Colonic mucosa (tissue), 4 donors: ENCODE results near the gene SARDH. TPM values are rescaled to one million over a fixed set of nuclear protein-coding genes. Genes with fewer than 3 reads are reported as not detected.

Experiments
- DNase-seq: peaks from one replicate; pipeline ENCODE4 v3.0.0-alpha.2; 2020
- H3K27ac ChIP-seq: fragments of 200-600 bp; one replicate; pipeline ENCODE4 v1.8.0; 2021
- H3K27me3 ChIP-seq: fragments of 200-600 bp; one replicate; pipeline ENCODE4 v1.8.0; 2021
- H3K36me3 ChIP-seq: fragments of 200-600 bp; one replicate; pipeline ENCODE4 v1.8.0; 2021
- H3K4me1 ChIP-seq: fragments of 200-600 bp; one replicate; pipeline ENCODE4 v1.8.0; 2021; ENCODE audit warnings: mild to moderate bottlenecking
- H3K4me3 ChIP-seq: fragments of 200-600 bp; one replicate; pipeline ENCODE4 v1.8.0; 2021
- H3K9ac ChIP-seq, 2 donors: one replicate each; pipeline ENCODE4 v1.7.0; 2013; ENCODE audit warnings: control low read depth in 2 of 2, low read depth in 2 of 2, low read length in 2 of 2
- H3K9me3 ChIP-seq: fragments of 200-600 bp; one replicate; pipeline ENCODE4 v1.8.0; 2021
- CTCF ChIP-seq: fragments of 200-600 bp; IDR thresholded peaks from one replicate; pipeline ENCODE4 v1.8.0; 2022; ENCODE audit warnings: antibody characterized with exemption, mild to moderate bottlenecking
- intact Hi-C: fragments of 100-400 bp; cut with DNase I; formaldehyde crosslinking; loops from one replicate; pipeline ENCODE4 v1.14.1; 2022
- total RNA-seq, 2 donors: library from RNA; stranded (reverse); fragmentation: NEBNext Ultra II Directional in 1 of 2; extraction: Animal tissue kit (Norgen Biotek cat#: 25700) in 1 of 2; gene quantifications; one replicate each; pipeline ENCODE4 v1.2.1, GENCODE V29; 2021
- donor health status: healthy.
- donor health status: DM: no; HTN: no; CAD: no.
- donor health status: DM: no; HTN: no; CAD: no.

Gene SARDH
- total RNA-seq, 2 donors from 2014 or later: 0.66 to 1.3 TPM

DNA sequence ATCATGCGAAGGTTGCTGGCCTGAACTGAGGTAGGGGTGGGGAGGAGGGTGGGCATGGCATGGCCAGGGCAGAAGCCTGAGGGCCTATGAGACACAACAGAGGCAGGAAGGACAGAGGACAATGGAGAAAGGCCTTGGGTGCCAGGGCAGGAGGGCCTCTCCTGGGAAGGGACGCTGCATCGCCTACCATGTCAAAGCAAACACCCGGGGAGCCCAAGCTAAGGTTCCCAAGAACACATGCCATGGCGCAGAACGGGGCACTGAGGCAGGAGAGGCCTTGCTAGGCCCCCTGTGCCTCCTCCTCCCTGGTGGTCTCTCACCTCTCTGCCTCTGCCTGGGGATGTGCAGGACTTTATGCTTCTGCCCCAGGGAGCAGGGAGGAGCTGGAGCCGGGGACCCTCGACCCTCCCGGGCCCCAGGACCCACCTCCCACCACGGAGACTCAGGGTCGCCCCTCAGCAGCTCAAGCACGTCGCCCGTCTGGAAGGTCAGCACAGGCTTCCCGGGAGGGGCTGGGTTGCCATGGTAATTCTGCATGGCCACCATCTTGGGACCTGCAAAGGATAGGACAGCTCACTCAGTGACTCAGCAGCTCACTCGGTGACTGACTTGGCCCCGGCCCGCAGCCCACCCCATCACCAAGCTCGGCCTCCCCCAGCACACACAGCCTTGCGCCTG lies 40.3 kb upstream of the SARDH start:
- Histone ChIP-seq H3K4me3 (no peak overlapping the region), H3K36me3 (no peaks in the 10 kb centered on the region), H3K9me3 (no peaks in the 10 kb centered on the region), H3K27ac (no peak overlapping the region), H3K27me3 (no peaks in the 10 kb centered on the region), H3K9ac (no peak overlapping the region), H3K4me1 (no peaks in the 10 kb centered on the region)
- intact Hi-C loops: loop anchor here (5.0 kb wide), 1 partner anchor 334 kb away; no protein-coding TSS in a partner anchor
- no peak for DNase-seq
- no peak for TF ChIP-seq CTCF

DNA sequence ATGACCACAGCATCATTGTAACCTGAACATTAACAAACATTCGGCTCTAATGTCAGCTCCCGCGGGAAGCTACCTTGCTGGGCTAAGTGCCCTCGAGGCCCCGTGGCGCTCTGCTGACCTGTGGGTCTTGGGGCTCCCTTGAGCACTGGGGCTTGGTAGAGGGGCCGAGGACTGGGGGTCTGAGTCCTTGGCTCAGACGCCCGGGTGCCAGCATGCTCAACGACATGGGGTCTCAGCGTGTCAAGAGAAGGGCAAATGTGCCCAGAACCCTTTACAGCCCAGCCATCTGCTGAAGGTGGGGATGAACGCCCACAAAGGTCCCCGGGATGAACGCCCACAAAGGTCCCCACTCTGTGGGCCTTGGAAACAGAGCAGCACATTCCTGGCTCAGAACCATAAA lies 39.7 kb upstream of the SARDH start:
- Histone ChIP-seq H3K4me1 (no peaks in the 10 kb centered on the region), H3K9ac (no peak overlapping the region), H3K9me3 (no peaks in the 10 kb centered on the region), H3K27ac (no peak overlapping the region), H3K27me3 (no peaks in the 10 kb centered on the region), H3K36me3 (no peaks in the 10 kb centered on the region), H3K4me3 (no peak overlapping the region)
- DNase-seq: no peak
- TF ChIP-seq CTCF: no peak
- intact Hi-C loops: loop anchor here (5.0 kb wide), 1 partner anchor 334 kb away; no protein-coding TSS in a partner anchor

DNA sequence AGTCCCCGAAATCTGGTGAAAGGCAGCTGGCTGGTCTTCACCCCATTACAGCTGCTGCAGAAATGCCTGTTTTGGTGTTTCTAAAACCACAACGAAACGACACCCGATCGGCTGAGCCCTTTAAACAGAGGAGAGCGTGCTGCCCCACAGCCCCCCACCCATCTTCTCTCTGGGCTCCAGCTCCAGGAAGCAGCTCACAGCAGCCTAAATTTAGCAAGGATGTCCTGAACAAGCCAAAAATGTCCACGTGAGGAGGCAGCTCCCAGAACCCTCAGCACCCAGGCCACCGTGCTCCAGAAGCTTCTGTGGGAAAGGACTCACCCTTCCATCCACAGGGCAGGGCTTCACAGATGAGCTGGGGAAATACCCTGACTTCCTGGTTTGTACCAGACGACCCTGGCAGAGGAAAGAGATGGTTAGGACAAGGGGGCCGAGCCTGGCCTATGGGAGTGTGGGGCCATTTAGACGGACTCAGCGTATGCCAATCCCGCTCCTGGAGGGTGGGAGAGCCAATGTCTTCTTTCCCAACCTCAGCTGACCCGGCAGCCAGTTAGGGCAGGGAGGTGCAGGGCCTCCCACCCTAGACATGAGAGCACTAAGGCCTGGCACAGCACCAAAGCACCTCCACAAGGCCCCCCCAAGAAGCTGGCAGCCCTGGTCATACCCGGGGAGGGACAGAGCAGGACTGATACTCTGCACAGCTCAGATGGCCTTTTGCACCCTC lies 39.1 kb upstream of the SARDH start:
- intact Hi-C loops: loop anchor here (5.0 kb wide), 1 partner anchor 335 kb away; no protein-coding TSS in a partner anchor
- H3K4me3 ChIP-seq: no peak overlapping the region
- H3K36me3 ChIP-seq: no peaks in the 10 kb centered on the region
- no peaks in the 10 kb centered on the region for H3K27me3 ChIP-seq
- H3K27ac ChIP-seq: no peak overlapping the region
- H3K9ac ChIP-seq: no peak overlapping the region
- TF ChIP-seq CTCF: no peak
- H3K4me1 ChIP-seq: no peaks in the 10 kb centered on the region
- no peak for DNase-seq
- H3K9me3 ChIP-seq: no peaks in the 10 kb centered on the region

DNA sequence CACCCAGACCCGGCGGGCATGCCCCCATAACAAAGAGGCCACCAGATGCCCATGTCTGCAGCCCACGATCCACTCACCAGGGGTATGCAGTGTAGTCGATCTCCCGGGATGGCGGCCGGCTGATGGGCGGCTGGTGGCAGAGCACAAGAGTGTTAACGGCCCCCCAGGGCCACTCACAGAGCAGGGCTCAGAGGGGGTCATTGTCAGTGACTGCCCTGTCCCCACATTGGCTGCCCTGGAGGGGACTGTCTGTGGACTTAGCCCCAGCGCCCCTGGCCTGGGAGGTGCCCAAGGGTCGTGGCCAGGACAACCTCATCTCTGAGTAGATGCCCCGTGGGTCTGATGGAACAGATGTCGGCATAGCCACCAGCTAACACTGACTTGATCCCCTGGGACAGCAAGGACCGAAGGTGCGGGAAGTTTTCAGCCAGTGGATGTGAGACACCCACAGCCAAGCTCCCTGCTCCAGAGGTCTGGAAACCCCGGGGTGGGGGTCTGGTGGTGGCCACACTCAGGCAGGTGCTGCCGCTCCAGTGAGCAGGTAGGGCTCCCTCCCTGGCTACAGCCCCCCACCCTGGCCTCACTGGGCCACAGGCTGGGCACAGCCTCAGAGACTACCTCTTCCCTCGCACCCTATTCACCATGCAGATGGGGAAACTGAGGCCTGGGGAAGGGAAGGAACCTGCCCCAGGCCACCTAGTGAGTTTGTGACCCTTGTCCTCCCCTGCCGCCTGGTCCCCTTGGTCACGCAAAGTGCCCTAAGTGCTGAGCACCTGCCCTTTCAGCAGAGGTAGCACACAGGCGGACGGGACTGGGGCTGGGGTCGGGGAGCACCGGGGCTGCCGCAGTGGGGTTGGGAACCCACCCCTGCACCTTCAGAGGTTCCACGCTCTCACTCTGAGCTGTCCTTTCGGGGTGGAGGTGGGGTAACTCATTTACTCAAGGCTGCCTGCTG lies 38.1 kb upstream of the SARDH start:
- H3K4me3 ChIP-seq: no peak overlapping the region
- H3K27me3 ChIP-seq: no peaks in the 10 kb centered on the region
- no peaks in the 10 kb centered on the region for H3K4me1 ChIP-seq
- no peak overlapping the region for H3K9ac ChIP-seq
- no peak for DNase-seq
- intact Hi-C loops: loop anchor here (5.0 kb wide), 1 partner anchor 336 kb away; no protein-coding TSS in a partner anchor
- H3K36me3 ChIP-seq: no peaks in the 10 kb centered on the region
- no peak overlapping the region for H3K27ac ChIP-seq
- no peaks in the 10 kb centered on the region for H3K9me3 ChIP-seq
- no peak for TF ChIP-seq CTCF

DNA sequence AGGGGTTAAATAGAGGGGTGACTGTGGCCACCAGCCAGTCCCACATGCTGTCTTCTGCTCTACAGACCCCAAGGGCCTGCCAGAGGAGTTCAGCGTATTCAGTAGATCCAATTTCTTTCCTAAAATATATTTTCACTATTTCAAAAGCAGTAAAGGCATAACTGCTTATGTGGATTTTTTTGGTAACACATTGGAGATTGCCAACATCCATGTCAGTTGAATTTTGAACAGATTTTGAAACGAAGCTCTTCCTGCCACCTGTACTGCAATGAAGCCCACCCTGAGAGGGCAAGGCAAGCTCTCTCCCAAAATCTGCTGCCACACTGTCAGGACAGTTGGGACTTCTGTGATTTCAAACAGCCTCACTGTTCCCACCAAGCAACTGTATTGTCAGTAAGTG lies 37.1 kb upstream of the SARDH start:
- no peaks in the 10 kb centered on the region for H3K36me3 ChIP-seq

More for the DNA sequence above, 37.1 kb upstream of the SARDH start:
- Histone ChIP-seq H3K27me3 (no peaks in the 10 kb centered on the region), H3K4me1 (no peaks in the 10 kb centered on the region), H3K9ac (no peak overlapping the region), H3K9me3 (no peaks in the 10 kb centered on the region), H3K4me3 (no peak overlapping the region), H3K27ac (no peak overlapping the region)
- DNase-seq: no peak
- no peak for TF ChIP-seq CTCF
- intact Hi-C loops: loop anchor here (5.0 kb wide), 1 partner anchor 337 kb away; no protein-coding TSS in a partner anchor
